ENCODE results near the gene SLC35E1.

DNA sequence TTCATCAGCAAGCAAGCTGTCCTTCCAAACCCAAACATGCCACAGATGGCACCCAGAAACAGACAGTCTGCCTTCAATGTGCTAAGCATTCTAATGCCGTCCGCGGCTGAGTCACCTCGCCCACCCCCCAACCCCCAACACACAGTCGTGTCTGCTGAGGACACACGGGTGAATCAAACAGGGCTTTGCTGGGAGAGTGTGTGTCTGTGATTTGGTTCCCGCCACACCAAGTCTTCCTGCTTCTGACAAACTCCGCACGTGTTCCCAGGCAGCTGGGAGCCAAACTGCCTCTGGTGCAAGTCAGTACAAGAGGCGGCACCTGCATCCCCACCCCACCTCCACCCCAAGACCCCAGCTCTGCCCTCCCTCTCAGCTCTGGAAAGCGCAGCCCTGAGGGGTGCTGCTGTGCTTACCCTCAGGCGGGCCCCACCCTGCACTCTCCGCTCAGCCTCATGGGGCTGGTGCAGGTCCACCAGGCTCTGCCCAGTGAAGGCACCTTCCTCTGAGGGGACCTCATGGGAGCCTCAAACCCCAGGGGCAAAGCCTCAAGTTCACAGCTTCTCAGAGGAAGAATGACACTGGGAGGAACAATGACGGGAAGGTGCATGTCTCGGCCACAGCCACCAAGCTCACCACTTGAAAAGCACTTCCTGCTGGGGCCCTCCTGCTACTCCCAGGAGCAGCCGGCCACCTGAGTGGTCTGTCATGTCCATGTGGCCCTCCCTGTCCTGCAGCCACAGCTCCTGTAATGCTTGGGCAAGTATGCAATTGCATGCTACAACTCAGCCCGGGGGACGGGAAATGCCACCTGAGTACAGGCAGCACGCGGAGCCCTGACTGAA, 15.0 kb upstream of the SLC35E1 start:
- TF ChIP-seq, protein P1, sequence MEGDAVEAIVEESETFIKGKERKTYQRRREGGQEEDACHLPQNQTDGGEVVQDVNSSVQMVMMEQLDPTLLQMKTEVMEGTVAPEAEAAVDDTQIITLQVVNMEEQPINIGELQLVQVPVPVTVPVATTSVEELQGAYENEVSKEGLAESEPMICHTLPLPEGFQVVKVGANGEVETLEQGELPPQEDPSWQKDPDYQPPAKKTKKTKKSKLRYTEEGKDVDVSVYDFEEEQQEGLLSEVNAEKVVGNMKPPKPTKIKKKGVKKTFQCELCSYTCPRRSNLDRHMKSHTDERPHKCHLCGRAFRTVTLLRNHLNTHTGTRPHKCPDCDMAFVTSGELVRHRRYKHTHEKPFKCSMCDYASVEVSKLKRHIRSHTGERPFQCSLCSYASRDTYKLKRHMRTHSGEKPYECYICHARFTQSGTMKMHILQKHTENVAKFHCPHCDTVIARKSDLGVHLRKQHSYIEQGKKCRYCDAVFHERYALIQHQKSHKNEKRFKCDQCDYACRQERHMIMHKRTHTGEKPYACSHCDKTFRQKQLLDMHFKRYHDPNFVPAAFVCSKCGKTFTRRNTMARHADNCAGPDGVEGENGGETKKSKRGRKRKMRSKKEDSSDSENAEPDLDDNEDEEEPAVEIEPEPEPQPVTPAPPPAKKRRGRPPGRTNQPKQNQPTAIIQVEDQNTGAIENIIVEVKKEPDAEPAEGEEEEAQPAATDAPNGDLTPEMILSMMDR (conservative IDR thresholded peaks at IDR 0.05; ENCODE audit: low read depth in 2 of 2), result no peak
- TF ChIP-seq POLR2AphosphoS5 (IDR thresholded peaks at IDR 0.05; ENCODE audit: low read depth) (no peak), EZH2 (IDR thresholded peaks at IDR 0.05; ENCODE audit: low read depth, unreplicated experiment) (no peak)
